Activated naive CD8-positive, alpha-beta T cell (primary cell): ENCODE data around the gene GDPD5.

Experiments
- H3K27ac Mint-ChIP-seq: one replicate; pipeline ENCODE4 v1.8.0; 2021; ENCODE audit warnings: mixed read lengths
- H3K27me3 Mint-ChIP-seq: one replicate; pipeline ENCODE4 v1.8.0; 2021; ENCODE audit warnings: mixed read lengths
- H3K36me3 Mint-ChIP-seq: one replicate; pipeline ENCODE4 v1.8.0; 2021; ENCODE audit warnings: mixed read lengths
- H3K4me1 Mint-ChIP-seq: one replicate; pipeline ENCODE4 v1.8.0; 2021; ENCODE audit warnings: low read depth, mixed read lengths
- H3K4me3 Mint-ChIP-seq: one replicate; pipeline ENCODE4 v1.8.0; 2021; ENCODE audit warnings: mild to moderate bottlenecking, mixed read lengths
- H3K9me3 Mint-ChIP-seq: one replicate; pipeline ENCODE4 v1.8.0; 2021; ENCODE audit warnings: low read depth, mixed read lengths

Gene GDPD5

DNA sequence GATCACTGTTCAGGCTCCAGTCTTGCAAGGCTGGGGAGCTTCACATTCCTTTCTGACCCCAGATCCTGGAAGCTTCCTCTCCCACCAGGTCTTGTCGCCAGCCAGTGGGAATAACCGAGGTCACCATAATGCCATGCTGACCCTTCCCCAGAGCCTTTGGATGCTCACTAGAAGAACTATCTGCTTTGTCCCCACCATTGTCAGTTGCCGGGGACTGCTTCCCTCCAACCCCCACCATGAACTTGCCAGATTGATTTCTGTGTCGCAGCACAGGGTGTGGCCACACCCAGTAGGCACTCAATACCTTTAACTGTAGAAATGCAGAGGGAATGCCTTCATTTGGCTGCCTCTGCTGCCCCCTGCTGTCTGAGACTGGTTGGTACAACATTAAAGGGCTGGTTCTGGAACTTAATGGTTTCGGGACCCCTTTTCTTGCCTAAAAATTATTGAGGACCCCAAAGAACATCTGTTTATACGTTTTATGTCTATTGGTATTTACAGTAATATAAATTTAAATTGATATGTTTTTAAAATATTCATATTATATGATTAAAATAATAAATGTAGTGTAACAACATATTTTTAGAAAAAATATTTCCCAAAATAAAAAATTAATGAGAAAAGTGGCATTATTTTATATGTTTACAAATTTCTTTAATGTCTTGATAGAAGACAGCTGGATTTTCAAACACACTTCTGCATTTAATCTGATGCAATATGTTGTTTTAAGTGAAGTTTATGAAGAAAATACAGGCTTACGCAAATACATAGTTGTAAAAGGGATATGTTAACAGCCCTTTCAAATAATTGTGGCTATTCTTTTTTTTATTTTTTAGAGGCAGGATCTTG is 6.7 kb upstream of the GDPD5 start:
- Mint-ChIP-seq H3K4me1 (peaks cover 15% of the 10 kb centered on the region), H3K27ac (no peak overlapping the region), H3K4me3 (peak overlapping the region; percentile 19), H3K27me3 (no peaks in the 10 kb centered on the region), H3K36me3 (no peaks in the 10 kb centered on the region), H3K9me3 (no peaks in the 10 kb centered on the region)

DNA sequence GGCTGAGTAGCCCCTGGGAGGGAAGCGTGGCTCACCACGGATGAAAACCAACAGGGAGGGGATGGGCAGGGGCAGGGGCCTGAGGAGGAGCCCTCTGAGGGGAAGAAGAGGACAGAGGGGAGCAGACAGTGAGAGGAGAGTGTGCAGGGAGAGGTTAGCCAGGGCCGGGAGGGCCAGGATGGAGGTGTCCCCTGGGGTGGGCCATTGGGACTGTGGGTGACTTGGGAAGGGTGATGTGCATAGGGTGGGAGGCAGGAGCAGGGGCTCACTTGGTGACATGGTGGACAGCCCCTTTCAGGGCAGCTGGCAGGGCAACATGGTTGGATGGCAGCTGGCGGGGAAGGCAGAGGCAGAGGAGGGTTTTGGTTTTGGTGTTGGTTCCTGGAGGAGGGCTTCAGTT is 5.6 kb upstream of the GDPD5 start:
- H3K9me3 Mint-ChIP-seq: no peaks in the 10 kb centered on the region
- H3K4me1 Mint-ChIP-seq: peaks cover 15% of the 10 kb centered on the region
- no peaks in the 10 kb centered on the region for H3K27me3 Mint-ChIP-seq
- no peaks in the 10 kb centered on the region for H3K36me3 Mint-ChIP-seq
- H3K27ac Mint-ChIP-seq: no peak overlapping the region
- no peak overlapping the region for H3K4me3 Mint-ChIP-seq

DNA sequence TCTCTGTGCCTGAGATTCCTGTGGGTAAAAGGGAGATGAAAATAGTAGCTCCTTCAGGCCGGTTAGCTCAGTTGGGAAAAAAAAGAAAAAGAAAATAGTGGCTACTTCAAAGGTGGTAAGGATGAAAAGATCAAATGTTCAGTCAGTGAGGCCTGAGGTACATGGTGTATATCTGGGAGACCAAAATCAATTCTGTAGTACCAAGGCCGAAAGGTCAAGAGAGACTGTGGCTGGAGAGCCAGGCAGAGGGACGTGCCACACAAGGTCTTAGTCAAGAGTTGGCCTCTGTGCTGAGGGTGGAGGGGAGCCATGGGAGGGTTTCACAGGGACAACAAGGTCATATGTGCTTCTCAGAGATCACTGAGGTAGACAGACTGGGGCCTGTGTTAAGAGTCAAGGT is 4.8 kb upstream of the GDPD5 start:
- H3K36me3 Mint-ChIP-seq: no peaks in the 10 kb centered on the region
- H3K4me1 Mint-ChIP-seq: peaks cover 16% of the 10 kb centered on the region
- no peaks in the 10 kb centered on the region for H3K27me3 Mint-ChIP-seq
- no peak overlapping the region for H3K27ac Mint-ChIP-seq
- no peak overlapping the region for H3K4me3 Mint-ChIP-seq
- H3K9me3 Mint-ChIP-seq: no peaks in the 10 kb centered on the region

DNA sequence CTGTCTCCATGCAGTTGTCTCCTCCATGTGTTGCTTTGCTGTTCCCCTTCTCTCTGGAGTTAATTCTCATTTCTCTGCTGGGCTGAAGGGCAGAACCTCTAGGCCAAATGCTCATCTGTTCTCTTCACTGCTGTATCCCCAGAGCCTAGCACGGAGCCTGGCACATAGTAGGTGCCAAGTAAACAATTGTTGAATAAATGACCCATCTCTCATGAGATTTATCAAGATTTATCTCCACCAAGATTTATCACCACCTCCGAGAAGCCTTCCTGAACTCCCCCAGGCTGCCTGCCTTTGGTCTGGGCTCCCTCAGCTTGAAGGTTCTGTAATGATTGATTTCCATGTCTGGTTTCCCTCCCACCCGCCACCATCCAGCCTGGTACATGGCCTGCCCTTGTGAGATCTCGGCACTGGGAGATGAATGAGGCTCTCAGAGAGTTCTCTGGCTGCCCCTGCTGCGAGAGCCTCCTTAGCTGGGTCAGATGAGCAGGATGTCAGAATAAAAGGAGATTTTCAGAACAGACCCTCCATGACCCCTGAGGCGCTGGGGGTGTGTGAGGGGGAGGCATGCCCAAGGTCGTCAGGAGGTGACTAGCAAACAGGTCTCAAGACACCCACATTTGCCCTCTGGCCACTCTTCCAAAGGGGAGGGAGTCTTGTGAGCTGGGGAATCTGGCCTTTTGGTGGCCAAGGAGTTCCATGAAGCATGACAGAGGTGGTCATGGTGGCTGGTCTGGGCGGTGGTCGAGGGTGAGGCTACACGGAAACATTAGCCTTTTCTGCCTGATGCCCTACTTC is 2.4 kb upstream of the GDPD5 start:
- H3K4me3 Mint-ChIP-seq: peak overlapping the region; percentile 82
- no peaks in the 10 kb centered on the region for H3K27me3 Mint-ChIP-seq
- H3K4me1 Mint-ChIP-seq: peaks cover 29% of the 10 kb centered on the region
- H3K9me3 Mint-ChIP-seq: no peaks in the 10 kb centered on the region
- H3K36me3 Mint-ChIP-seq: no peaks in the 10 kb centered on the region
- H3K27ac Mint-ChIP-seq: no peak overlapping the region

DNA sequence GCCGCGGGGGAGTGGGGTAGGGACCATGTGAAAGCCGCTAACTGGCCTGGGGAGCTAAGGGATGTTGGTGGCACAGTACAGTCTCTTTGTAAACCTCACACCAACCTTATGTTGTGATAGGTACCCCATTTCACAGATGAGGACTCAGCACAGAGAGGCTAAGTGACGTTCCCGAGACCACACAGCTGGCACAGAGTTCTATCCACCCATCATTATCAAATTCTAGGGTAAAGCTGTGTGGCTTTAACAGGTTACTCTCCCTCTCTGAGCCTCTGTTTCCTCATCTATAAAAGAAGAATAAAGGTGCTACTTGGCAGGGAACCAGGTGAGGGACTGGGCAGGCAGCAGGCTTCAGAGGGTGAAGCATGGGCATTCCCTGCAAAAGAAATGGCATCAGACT is 1.4 kb upstream of the GDPD5 start:
- Mint-ChIP-seq H3K9me3 (no peaks in the 10 kb centered on the region), H3K27me3 (no peaks in the 10 kb centered on the region), H3K36me3 (no peaks in the 10 kb centered on the region), H3K4me1 (peaks cover 26% of the 10 kb centered on the region), H3K4me3 (peak overlapping the region; percentile 82), H3K27ac (peak overlapping the region; percentile 58)

DNA sequence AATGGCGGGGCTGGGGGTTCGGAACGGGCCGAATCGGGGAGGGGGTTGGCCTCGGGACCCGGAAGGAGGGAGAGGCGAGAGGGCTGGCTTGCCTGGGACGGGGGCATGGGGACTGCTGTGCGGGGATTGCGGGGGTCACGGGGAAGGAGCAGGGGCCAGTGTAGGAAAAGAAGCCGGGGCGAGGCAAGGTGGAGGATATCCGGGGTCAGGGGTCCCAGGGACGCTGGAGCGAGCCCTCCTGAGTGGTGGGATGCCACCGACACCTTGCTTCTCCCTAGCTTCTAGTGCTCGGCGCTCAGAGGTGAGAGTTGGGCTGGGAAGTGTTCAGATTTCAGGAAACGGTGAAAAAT is 426 bp upstream of the GDPD5 start:
- Mint-ChIP-seq H3K27ac (peak overlapping the region; percentile 22), H3K4me1 (peaks cover 21% of the 10 kb centered on the region), H3K36me3 (no peaks in the 10 kb centered on the region), H3K9me3 (no peaks in the 10 kb centered on the region), H3K4me3 (peak overlapping the region; percentile 82), H3K27me3 (no peaks in the 10 kb centered on the region)

DNA sequence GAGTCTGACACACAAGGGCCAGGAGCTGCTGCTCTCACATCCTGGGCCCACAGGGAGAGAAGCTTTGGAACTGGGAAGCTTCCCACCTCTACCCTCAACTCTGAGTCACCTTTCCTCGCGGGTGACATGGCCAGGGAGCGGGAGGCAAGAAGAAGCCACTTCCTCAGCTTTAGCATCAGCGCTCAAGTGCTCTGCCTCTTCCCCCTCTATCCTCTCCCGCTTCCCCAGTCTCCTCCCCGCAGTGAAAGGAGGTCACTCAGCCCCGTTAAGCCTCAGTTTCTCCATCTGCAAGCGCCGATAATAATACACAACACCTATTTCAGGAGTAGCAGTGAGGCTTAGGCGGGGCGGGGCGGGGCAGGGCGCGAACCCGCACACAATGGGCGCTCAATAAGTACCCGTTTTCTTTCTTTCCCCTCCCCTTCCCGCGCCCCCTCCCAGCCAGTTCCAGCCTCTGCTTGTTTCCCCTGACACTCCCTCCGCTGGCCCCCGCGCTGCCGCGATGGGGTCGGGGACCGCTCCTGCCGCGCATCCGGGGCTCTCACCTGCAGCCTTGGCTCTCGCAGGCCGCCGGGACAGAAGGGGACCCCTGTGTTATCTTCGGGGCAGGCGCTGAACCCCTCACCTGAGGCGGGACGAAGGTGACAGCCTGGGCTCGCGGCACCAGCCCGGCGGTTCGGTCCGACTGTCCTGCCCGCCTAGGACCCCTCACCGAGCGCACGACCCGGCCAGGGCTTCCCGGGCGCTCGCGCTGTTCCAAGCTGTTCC is 892 bp downstream of the GDPD5 start:
- H3K27me3 Mint-ChIP-seq: no peaks in the 10 kb centered on the region
- peaks cover 21% of the 10 kb centered on the region for H3K4me1 Mint-ChIP-seq
- no peaks in the 10 kb centered on the region for H3K36me3 Mint-ChIP-seq
- H3K9me3 Mint-ChIP-seq: no peaks in the 10 kb centered on the region
- peak overlapping the region; percentile 22 for H3K27ac Mint-ChIP-seq
- H3K4me3 Mint-ChIP-seq: peak overlapping the region; percentile 80

DNA sequence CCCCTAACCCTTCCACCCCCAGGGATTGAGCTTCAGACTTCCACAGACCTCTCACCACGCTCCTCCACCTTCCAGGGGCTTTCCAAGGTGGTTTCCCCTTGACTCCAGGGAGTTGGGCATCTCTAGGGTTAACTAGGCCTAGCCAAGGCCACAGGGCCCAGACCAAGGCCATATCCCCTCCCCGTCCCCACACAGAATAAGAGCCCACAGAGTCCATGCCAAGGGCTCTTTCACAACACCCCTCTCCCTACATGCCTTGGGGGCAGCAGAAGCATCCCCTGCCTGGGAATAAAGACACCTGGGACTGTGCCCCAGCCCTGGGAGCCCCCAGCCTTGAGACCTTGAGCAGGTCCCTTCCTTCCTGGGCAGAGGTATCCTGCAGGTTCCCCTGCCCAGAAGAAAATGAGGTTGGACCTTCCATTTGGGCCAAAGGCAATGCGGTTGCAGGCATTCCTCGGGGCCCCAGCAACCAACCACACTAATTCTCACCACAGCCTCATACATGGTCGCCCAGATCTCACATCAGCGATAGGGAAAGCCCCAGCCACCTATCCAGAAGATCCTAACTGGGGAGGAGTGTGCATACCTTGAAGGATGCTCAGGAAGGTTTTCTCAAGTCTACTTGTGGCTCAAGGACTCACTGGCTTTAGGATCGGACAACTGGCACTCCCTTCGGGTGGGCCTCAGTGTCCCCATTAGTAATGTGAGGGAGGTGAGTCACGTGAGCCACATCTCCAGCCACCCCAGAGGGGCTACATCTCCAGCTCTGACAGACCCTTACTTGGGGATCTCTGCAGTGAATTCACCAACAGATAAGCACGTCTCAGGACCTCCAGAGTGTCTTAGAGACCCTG is 1.7 kb downstream of the GDPD5 start:
- Mint-ChIP-seq H3K9me3 (no peaks in the 10 kb centered on the region), H3K4me1 (peaks cover 23% of the 10 kb centered on the region), H3K27ac (peak overlapping the region; percentile 22)

DNA sequence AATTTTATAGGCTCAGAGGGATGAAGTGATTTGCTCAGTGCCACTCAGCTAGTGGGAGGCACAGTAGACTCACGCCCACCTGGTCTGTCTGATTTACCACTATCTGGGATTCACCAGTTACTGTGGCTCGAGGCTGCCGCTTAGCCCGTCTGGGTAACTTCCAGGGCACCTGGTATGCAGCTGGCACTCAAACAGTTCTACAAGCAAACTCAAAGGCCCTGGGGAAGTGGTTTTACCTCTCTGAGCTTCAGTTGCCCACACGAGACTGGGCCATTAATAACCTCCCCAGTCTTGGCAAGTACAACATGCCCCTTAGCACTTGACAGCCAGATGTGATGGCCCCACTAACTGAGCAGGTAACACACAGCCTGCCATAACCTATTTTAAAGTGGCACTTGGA is 2.6 kb downstream of the GDPD5 start:
- H3K4me1 Mint-ChIP-seq: peaks cover 23% of the 10 kb centered on the region
- no peaks in the 10 kb centered on the region for H3K36me3 Mint-ChIP-seq
- no peak overlapping the region for H3K4me3 Mint-ChIP-seq
- H3K27me3 Mint-ChIP-seq: no peaks in the 10 kb centered on the region
- no peaks in the 10 kb centered on the region for H3K9me3 Mint-ChIP-seq
- H3K27ac Mint-ChIP-seq: no peak overlapping the region

More for the DNA sequence above, 1.7 kb downstream of the GDPD5 start:
- peak overlapping the region; percentile 80 for H3K4me3 Mint-ChIP-seq
- no peaks in the 10 kb centered on the region for H3K36me3 Mint-ChIP-seq
- no peaks in the 10 kb centered on the region for H3K27me3 Mint-ChIP-seq

DNA sequence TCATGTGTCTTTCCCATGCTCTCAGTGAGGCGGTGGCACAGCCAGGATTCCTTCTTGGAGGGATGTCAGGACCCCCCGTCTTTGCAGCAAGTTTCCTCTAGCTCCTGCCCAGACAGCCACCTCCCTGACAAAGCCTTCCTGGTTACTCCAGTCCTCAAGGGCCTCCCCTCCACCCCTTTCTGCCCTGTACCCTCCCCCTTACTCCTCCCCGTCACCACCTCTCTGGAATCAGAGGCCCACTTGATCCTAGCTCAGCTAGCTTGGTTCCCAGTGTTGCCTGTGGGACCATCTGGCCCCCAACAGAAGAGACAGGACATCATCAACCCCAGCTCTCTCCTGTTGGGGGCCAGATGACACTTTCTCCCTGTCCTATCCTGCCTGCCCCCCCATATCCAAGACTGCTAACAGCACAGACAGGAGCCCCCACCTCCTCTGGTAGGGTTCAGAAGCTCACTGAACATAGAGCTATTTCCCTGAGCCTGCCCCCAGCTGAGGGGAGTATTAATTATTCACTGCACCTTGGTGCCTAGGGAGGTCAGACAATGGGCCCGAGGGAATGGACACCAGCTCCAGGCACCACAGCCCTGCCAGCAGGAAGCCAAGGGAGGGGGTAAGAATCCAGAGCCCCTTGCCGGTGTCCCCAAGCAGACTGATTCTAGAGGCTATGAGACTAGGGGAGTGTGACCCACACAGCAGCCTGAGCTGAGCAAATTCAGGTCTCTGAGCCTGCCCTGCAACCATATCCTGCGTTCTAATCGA is 3.3 kb downstream of the GDPD5 start:
- Mint-ChIP-seq H3K9me3 (no peaks in the 10 kb centered on the region), H3K27me3 (no peaks in the 10 kb centered on the region), H3K27ac (no peak overlapping the region), H3K4me3 (no peak overlapping the region), H3K36me3 (no peaks in the 10 kb centered on the region), H3K4me1 (peaks cover 24% of the 10 kb centered on the region)

DNA sequence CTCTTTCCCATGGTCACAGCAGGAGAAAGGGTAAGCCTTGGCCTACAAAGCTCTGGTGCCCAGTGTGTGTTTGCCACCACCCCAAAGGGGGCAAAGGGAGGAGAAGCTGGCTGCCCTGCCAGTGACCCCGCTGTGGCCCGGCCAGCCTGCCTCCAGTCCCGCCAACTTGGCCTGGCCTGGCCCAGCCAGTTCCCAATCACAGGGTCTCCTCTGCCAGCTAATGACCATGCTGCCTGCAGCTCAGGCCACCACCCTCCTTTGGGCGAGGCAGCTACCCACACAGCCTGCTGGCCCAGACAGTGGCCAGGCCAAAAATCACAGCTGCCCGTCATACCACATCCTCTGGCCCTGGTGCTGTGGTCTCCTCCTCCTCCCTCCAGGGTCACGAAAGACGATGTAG is 5.1 kb downstream of the GDPD5 start:
- no peaks in the 10 kb centered on the region for H3K27me3 Mint-ChIP-seq
- H3K4me1 Mint-ChIP-seq: peaks cover 22% of the 10 kb centered on the region
- H3K27ac Mint-ChIP-seq: no peak overlapping the region
- H3K36me3 Mint-ChIP-seq: no peaks in the 10 kb centered on the region
- H3K4me3 Mint-ChIP-seq: no peak overlapping the region
- no peaks in the 10 kb centered on the region for H3K9me3 Mint-ChIP-seq

DNA sequence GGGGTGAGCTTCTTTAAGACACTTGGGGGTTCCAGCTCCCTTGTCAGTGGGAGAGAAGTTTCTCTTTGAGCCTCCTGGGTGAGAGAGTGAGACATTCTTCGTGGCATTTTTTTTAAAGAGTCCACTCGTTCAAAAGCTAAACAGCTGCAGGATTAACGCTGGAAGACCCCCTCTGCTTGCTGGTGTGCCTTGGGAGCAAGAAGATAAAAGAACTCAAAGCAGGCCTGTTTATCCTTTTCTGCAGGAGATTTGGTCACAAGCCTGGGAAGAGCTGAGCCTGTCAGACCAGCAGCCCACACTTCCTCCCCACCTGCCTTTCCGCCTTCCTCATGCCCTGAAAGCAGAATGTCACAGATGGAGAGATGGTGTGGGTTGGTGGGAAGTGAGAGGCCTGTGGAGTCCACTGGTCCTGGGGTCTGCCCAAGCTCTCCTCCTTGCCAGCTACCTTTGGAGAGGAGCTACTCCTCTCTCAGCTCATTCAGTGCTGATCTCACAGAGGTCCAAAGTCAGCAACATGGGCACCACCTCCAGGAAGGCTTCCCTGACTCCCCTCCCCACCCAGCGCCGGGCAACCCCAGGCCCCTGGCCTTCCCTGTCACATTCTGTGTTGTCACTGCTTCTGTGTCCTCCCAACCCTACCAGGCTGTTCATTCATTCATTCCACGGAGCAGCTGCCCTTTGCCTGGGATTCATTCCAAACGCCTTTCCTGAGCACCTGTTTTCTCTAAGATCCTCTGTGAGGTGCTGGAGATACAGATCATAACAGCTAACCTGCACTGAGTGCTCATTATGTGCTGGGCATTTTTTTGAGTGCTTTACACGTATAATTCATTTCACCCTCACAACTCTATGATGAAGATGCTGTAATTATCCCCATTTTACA is 6.7 kb downstream of the GDPD5 start:
- Mint-ChIP-seq H3K27me3 (no peaks in the 10 kb centered on the region), H3K9me3 (no peaks in the 10 kb centered on the region), H3K36me3 (no peaks in the 10 kb centered on the region), H3K27ac (no peak overlapping the region), H3K4me3 (no peak overlapping the region), H3K4me1 (peaks cover 14% of the 10 kb centered on the region)

DNA sequence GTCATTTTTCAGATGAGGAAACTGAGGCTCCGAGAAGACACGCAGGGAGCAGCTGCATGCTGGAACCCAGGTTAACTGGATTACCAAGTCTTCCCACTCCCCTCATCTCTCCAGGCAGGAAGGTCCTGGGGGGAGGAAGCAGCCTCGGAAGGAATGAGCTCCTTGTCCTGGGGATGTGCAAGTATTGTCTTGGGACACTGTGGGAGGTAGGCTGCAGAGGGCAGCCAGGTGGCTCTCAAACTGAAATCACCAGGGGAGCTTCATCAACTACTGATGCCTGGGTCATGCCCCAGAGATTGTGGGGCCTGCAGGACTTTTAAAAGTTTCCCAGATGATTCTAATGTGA is 7.6 kb downstream of the GDPD5 start:
- no peak overlapping the region for H3K4me3 Mint-ChIP-seq
- no peak overlapping the region for H3K27ac Mint-ChIP-seq
- no peaks in the 10 kb centered on the region for H3K9me3 Mint-ChIP-seq
- H3K27me3 Mint-ChIP-seq: no peaks in the 10 kb centered on the region
- no peaks in the 10 kb centered on the region for H3K36me3 Mint-ChIP-seq
- peaks cover 7% of the 10 kb centered on the region for H3K4me1 Mint-ChIP-seq
